Neural cell (in vitro differentiated cells): Measurements from ENCODE around the gene PDE1A. TPM values are rescaled to one million over a fixed set of nuclear protein-coding genes. Genes with fewer than 3 reads are reported as not detected.

Experiments used
- H2AFZ ChIP-seq: fragments of 200-600, 300-800 bp; sonication (generic), shearing (Covaris generic); 2 replicates; pipeline ENCODE4 v1.6.0; 2014; ENCODE audit warnings: low read depth, mild to moderate bottlenecking, antibody characterized with exemption, low read length, moderate library complexity
- H3F3A ChIP-seq: fragments of 200-600 bp; shearing (Covaris generic); 2 replicates; pipeline ENCODE4 v1.6.1; 2016; ENCODE audit warnings: mild to moderate bottlenecking, moderate library complexity, mixed read lengths, antibody characterized with exemption, low read length; ENCODE audit not compliant: insufficient read depth, poor library complexity, severe bottlenecking
- H3K27ac ChIP-seq: fragments of 200-600, 300-800 bp; sonication (generic), shearing (Covaris generic); 2 replicates; pipeline ENCODE4 v1.5.1; 2014; ENCODE audit warnings: mild to moderate bottlenecking, low read length, moderate library complexity
- H3K27me3 ChIP-seq: fragments of 300-800, 200-600 bp; sonication (generic), shearing (Covaris generic); 2 replicates; pipeline ENCODE4 v1.6.0; 2014; ENCODE audit warnings: mild to moderate bottlenecking, low read depth, low read length, moderate library complexity; ENCODE audit not compliant: insufficient read depth
- H3K36me3 ChIP-seq: fragments of 300-800, 200-600 bp; sonication (generic), shearing (Covaris generic); 2 replicates; pipeline ENCODE4 v1.5.1; 2014; ENCODE audit warnings: mild to moderate bottlenecking, antibody characterized with exemption, low read length, moderate library complexity; ENCODE audit not compliant: insufficient read depth
- H3K4me2 ChIP-seq: fragments of 300-800, 200-600 bp; sonication (generic), shearing (Covaris generic); 2 replicates; pipeline ENCODE4 v1.6.0; 2014; ENCODE audit warnings: mild to moderate bottlenecking, low read length
- H3K4me3 ChIP-seq: fragments of 300-800, 200-600 bp; sonication (generic), shearing (Covaris generic); 2 replicates; pipeline ENCODE4 v1.5.1; 2014; ENCODE audit warnings: mild to moderate bottlenecking, low read length, moderate library complexity
- H3K79me2 ChIP-seq: fragments of 200-600 bp; shearing (Covaris generic); replicated peaks from 2 replicates; pipeline ENCODE4 v1.6.0; 2014; ENCODE audit warnings: mild to moderate bottlenecking, low read length, moderate library complexity; ENCODE audit not compliant: insufficient read depth
- H3K9ac ChIP-seq: fragments of 300-800, 200-600 bp; sonication (generic), shearing (Covaris generic); 2 replicates; pipeline ENCODE4 v1.6.1; 2016; ENCODE audit warnings: mild to moderate bottlenecking, low read length, mixed read lengths
- H3K9me2 ChIP-seq: fragments of 200-600 bp; shearing (Covaris generic); 2 replicates; pipeline ENCODE4 v1.6.1; 2016; ENCODE audit warnings: mild to moderate bottlenecking, low read length, mixed read lengths; ENCODE audit not compliant: insufficient read depth
- H3K9me3 ChIP-seq: fragments of 200-600, 300-800 bp; sonication (generic), shearing (Covaris generic); 2 replicates; pipeline ENCODE4 v1.6.1; 2016; ENCODE audit warnings: mild to moderate bottlenecking, mixed run types, low read length, moderate library complexity, mixed read lengths
- H4K20me1 ChIP-seq: fragments of 200-600 bp; shearing (Covaris generic); 2 replicates; pipeline ENCODE4 v1.6.1; 2016; ENCODE audit warnings: mild to moderate bottlenecking, mixed run types; ENCODE audit not compliant: insufficient read depth
- CTCF ChIP-seq: fragments of 450-650 bp; IDR thresholded peaks from 2 replicates; pipeline ENCODE4 v1.5.1; 2014; ENCODE audit warnings: antibody characterized with exemption, mild to moderate bottlenecking, moderate library complexity; ENCODE audit not compliant: poor library complexity, severe bottlenecking
- EP300 ChIP-seq: fragments of 450-650 bp; conservative IDR thresholded peaks from 2 replicates; pipeline ENCODE4 v1.6.1; 2014; ENCODE audit warnings: antibody characterized with exemption, mild to moderate bottlenecking, moderate library complexity; ENCODE audit not compliant: poor library complexity, severe bottlenecking
- EZH2 ChIP-seq: fragments of 200-600, 300-800 bp; shearing (Covaris generic), sonication (generic); IDR thresholded peaks from 2 replicates; pipeline ENCODE4 v1.6.1; 2014; ENCODE audit warnings: antibody characterized with exemption, low read length, borderline replicate concordance, mild to moderate bottlenecking; ENCODE audit not compliant: insufficient read depth, poor library complexity, severe bottlenecking
- MXI1 ChIP-seq: fragments of 450-650 bp; conservative IDR thresholded peaks from 2 replicates; pipeline ENCODE4 v1.6.1; 2014; ENCODE audit warnings: antibody characterized with exemption, mild to moderate bottlenecking; ENCODE audit not compliant: poor library complexity, severe bottlenecking
- POLR2AphosphoS5 ChIP-seq: IDR thresholded peaks from 2 replicates; pipeline ENCODE4 v1.6.1; 2012
- RAD21 ChIP-seq: fragments of 450-650 bp; conservative IDR thresholded peaks from 2 replicates; pipeline ENCODE4 v1.6.1; 2014; ENCODE audit warnings: antibody characterized with exemption, mild to moderate bottlenecking, moderate library complexity
- SMC3 ChIP-seq: fragments of 450-650 bp; conservative IDR thresholded peaks from 2 replicates; pipeline ENCODE4 v1.6.1; 2014; ENCODE audit warnings: antibody characterized with exemption, mild to moderate bottlenecking, moderate library complexity; ENCODE audit not compliant: poor library complexity
- TAF1 ChIP-seq: IDR thresholded peaks from 2 replicates; pipeline ENCODE4 v1.6.1; 2012; ENCODE audit warnings: low read depth
- polyA plus RNA-seq: library from polyadenylated mRNA; depleted of rRNA; stranded (reverse); fragments of >200 nt; gene quantifications from 2 replicates; pipeline ENCODE4 v1.2.3, GENCODE V29; 2014
- TF ChIP-seq, protein P1 (sequence below): IDR thresholded peaks from 2 replicates; pipeline ENCODE4 v1.6.1; 2012; ENCODE audit warnings: borderline replicate concordance

The PDE1A gene
- polyA plus RNA-seq, 1 donor from 2014 or later: 1.6 TPM

- Histone ChIP-seq H3K9me2 (no peaks in the 10 kb centered on the region), H3K4me3 (no peak overlapping the region), H3K36me3 (no peaks in the 10 kb centered on the region), H4K20me1 (no peaks in the 10 kb centered on the region), H3K27me3 (no peaks in the 10 kb centered on the region), H3F3A (no peaks in the 10 kb centered on the region), H3K27ac (no peak overlapping the region), H2AFZ (no peak overlapping the region), H3K4me2 (no peak overlapping the region), H3K79me2 (no peaks in the 10 kb centered on the region), H3K9me3 (no peaks in the 10 kb centered on the region), H3K9ac (no peak overlapping the region)
- TF ChIP-seq POLR2AphosphoS5: no peak
- TF ChIP-seq MXI1: no peak
- TF ChIP-seq, protein P1, sequence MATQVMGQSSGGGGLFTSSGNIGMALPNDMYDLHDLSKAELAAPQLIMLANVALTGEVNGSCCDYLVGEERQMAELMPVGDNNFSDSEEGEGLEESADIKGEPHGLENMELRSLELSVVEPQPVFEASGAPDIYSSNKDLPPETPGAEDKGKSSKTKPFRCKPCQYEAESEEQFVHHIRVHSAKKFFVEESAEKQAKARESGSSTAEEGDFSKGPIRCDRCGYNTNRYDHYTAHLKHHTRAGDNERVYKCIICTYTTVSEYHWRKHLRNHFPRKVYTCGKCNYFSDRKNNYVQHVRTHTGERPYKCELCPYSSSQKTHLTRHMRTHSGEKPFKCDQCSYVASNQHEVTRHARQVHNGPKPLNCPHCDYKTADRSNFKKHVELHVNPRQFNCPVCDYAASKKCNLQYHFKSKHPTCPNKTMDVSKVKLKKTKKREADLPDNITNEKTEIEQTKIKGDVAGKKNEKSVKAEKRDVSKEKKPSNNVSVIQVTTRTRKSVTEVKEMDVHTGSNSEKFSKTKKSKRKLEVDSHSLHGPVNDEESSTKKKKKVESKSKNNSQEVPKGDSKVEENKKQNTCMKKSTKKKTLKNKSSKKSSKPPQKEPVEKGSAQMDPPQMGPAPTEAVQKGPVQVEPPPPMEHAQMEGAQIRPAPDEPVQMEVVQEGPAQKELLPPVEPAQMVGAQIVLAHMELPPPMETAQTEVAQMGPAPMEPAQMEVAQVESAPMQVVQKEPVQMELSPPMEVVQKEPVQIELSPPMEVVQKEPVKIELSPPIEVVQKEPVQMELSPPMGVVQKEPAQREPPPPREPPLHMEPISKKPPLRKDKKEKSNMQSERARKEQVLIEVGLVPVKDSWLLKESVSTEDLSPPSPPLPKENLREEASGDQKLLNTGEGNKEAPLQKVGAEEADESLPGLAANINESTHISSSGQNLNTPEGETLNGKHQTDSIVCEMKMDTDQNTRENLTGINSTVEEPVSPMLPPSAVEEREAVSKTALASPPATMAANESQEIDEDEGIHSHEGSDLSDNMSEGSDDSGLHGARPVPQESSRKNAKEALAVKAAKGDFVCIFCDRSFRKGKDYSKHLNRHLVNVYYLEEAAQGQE: no peak
- TF ChIP-seq EZH2: no peak
- no peak for TF ChIP-seq CTCF
- no peak for TF ChIP-seq TAF1
- TF ChIP-seq SMC3: no peak
- TF ChIP-seq EP300: no peak
- no peak for TF ChIP-seq RAD21
Observed at GRCh38 chr2:182301093-182301492, 125.7 kb downstream of the PDE1A start.

GRCh38 chr2:182300608-182301007, 126.2 kb downstream of the PDE1A start:
- Histone ChIP-seq H3K9me2 (no peaks in the 10 kb centered on the region), H4K20me1 (no peaks in the 10 kb centered on the region), H3K4me3 (no peak overlapping the region), H3K79me2 (no peaks in the 10 kb centered on the region), H3K9ac (no peak overlapping the region), H3K36me3 (no peaks in the 10 kb centered on the region), H3K27me3 (no peaks in the 10 kb centered on the region), H2AFZ (no peak overlapping the region), H3K9me3 (no peaks in the 10 kb centered on the region), H3F3A (no peaks in the 10 kb centered on the region), H3K27ac (no peak overlapping the region), H3K4me2 (no peak overlapping the region)
- TF ChIP-seq EZH2 (no peak), SMC3 (no peak), MXI1 (no peak), EP300 (no peak), POLR2AphosphoS5 (no peak), RAD21 (no peak), CTCF (no peak), TAF1 (no peak)
- TF ChIP-seq, protein P1: no peak
